ENCODE measurements around the gene IST1.

The IST1 gene

DNA sequence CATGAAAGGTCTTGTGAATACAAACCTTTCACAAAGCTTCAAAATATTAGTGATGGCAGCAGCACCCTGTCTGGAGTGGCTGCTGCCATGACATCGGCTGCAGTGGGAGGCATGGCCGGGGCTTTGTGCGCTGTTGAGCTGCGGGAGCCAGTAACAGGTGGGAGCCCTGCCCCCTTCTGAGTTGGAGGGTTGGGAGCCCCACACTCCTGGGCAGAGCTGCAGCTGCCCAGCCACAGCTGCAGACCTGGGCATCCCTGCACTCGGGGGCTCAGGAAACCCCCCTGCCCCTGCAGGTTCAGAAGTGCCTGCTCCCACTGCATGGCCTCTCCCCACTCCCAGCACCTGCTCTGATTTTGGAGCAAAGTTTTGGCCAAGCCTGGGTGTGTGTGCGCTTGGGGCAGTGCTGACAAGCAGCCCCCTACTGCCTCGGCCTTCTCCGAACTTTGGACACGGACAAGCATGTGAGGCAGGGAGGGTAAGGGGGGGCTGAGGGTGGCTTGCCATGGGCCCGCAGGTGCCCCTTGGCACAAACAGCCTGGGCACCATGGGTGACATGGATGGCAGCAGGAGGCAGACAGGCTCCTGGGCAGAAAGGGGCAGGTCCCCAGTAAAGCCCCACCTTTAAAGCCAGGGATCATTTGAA lies 42.7 kb downstream of the IST1 start:
- H3K4me3 Mint-ChIP-seq, result no peak overlapping the region
- peaks cover 3% of the 10 kb centered on the region for H3K36me3 Mint-ChIP-seq (ENCODE audit: low read depth)
- no peaks in the 10 kb centered on the region for H3K27me3 Mint-ChIP-seq (ENCODE audit: low read depth)
- DNase-seq (ENCODE audit: low spot score), result no peak
- no peaks in the 10 kb centered on the region for H3K4me1 Mint-ChIP-seq (ENCODE audit: low read depth)
- H3K27ac Mint-ChIP-seq, result no peak overlapping the region
- H3K9me3 Mint-ChIP-seq, result no peaks in the 10 kb centered on the region

DNA sequence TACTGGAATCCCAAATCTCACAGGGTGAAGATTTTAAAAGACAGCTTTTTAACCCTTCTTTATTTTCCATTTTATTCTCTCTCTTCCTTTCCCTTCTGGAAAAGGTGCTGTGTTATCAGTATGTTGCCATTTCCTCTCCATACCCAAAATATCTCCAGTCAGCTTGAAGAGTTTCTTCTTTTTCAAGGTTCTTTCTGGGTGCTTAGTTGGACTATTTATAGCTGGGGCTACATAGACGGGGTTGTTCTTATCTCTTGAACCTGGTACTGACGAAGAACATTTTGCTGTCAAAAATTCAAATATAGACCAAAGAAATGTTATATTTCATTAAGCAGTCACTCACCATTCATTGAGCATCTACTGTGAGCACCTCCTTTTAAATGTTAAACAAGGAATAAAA lies 48.6 kb downstream of the IST1 start:
- Mint-ChIP-seq H3K4me1 (ENCODE audit: low read depth) (no peaks in the 10 kb centered on the region), H3K27ac (no peak overlapping the region), H3K36me3 (ENCODE audit: low read depth) (no peaks in the 10 kb centered on the region), H3K9me3 (no peaks in the 10 kb centered on the region), H3K4me3 (no peak overlapping the region), H3K27me3 (ENCODE audit: low read depth) (peaks cover 3% of the 10 kb centered on the region)
- no peak for DNase-seq (ENCODE audit: low spot score)

DNA sequence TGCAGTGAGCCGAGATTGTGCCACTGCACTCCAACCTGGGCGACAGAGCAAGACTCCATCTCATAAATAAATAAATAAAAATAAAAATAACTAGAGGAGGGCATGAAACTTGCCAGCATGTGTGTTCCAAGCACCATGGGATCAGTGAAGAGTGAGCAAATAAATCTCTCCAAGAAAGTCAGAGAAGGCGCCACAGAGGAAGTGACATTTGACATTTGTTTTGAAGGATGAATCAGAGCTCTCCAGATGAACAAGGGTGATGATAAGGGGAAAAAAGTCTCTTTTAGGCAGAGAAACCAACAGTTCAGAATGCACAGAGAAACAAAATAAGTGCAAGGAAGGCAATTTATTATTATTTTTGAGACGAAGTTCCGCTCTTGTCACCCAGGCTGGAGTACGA lies 50.3 kb downstream of the IST1 start:
- no peaks in the 10 kb centered on the region for H3K4me1 Mint-ChIP-seq (ENCODE audit: low read depth)

DNA sequence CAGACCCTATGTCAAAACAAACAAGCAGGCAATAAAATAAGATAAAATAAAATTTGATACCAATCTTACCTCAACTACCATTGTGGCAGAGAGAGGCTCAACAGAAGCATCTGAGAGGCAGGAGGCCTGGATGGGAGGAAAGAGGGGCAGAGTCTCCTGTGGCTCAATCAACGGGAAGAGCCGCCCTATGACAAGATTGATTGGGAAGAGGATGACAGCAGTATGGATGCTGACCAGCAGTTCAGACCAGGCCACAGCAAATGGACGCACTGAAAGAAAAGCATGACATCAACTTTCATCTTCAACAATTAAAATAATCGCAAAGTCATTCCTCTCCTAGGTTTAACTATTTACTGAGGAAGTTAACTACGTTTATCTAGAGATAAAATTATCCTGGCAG lies 57.5 kb downstream of the IST1 start:
- Mint-ChIP-seq H3K27me3 (ENCODE audit: low read depth) (no peaks in the 10 kb centered on the region), H3K27ac (no peak overlapping the region), H3K4me3 (no peak overlapping the region), H3K9me3 (no peaks in the 10 kb centered on the region), H3K36me3 (ENCODE audit: low read depth) (peaks cover 2% of the 10 kb centered on the region), H3K4me1 (ENCODE audit: low read depth) (peaks cover 22% of the 10 kb centered on the region)
- no peak for DNase-seq (ENCODE audit: low spot score)

More for the DNA sequence above, 50.3 kb downstream of the IST1 start:
- H3K9me3 Mint-ChIP-seq, result no peaks in the 10 kb centered on the region
- H3K27me3 Mint-ChIP-seq (ENCODE audit: low read depth), result peaks cover 3% of the 10 kb centered on the region
- no peak for DNase-seq (ENCODE audit: low spot score)
- H3K27ac Mint-ChIP-seq, result no peak overlapping the region
- H3K36me3 Mint-ChIP-seq (ENCODE audit: low read depth), result no peaks in the 10 kb centered on the region
- no peak overlapping the region for H3K4me3 Mint-ChIP-seq

DNA sequence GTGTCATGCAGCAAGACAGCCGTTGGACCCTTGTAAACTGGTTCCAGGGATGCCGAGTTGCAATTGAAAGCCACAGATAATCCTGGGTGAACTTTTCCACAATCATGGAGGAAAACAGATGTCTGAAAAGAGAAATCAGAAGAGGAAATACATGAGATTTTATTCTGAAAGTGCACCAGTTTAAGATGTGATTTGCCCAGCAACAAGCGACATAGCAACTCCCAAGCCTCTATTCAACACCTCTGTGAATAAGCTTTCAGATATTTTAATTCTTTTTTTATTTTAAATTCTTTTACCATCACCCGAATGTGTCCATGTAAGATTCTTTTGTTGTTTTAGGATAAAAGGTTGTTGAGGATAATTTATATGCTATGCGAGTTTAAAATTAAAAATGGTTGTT lies 58.8 kb downstream of the IST1 start:
- H3K27me3 Mint-ChIP-seq (ENCODE audit: low read depth), result no peaks in the 10 kb centered on the region
- no peak for DNase-seq (ENCODE audit: low spot score)
- H3K9me3 Mint-ChIP-seq, result no peaks in the 10 kb centered on the region
- H3K4me1 Mint-ChIP-seq (ENCODE audit: low read depth), result peaks cover 22% of the 10 kb centered on the region
- no peak overlapping the region for H3K27ac Mint-ChIP-seq
- H3K36me3 Mint-ChIP-seq (ENCODE audit: low read depth), result peaks cover 2% of the 10 kb centered on the region
- H3K4me3 Mint-ChIP-seq, result no peak overlapping the region

DNA sequence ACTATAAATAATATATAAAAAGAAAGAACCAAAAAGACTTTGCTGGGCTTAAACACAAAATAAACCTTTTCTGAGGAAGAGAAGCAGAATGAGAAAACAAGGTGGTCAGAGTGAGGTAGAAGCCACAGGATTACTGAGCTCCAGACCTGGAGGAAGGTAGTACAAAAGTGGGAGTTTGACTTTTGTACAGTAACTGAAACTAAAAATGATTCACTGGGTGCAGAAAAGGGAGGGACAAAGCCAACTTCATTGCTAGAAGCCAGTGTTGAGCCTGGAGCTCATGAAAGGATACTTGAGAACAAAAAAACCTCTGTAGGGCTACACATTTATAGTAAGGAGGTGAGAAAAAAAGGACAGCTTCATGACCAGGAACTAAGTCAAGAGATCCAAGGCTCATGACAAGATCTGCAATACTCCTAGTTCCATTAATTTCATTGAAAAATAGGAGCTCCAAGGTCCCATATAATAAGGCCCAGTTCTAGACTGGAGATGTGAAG lies 59.4 kb downstream of the IST1 start:
- H3K36me3 Mint-ChIP-seq (ENCODE audit: low read depth), result peaks cover 2% of the 10 kb centered on the region
- H3K4me1 Mint-ChIP-seq (ENCODE audit: low read depth), result peaks cover 22% of the 10 kb centered on the region
- peak overlapping the region; percentile 71 for H3K27ac Mint-ChIP-seq
- H3K27me3 Mint-ChIP-seq (ENCODE audit: low read depth), result peaks cover 3% of the 10 kb centered on the region
- DNase-seq (ENCODE audit: low spot score), result no peak
- H3K9me3 Mint-ChIP-seq, result no peaks in the 10 kb centered on the region
- H3K4me3 Mint-ChIP-seq, result peak overlapping the region; percentile 21

DNA sequence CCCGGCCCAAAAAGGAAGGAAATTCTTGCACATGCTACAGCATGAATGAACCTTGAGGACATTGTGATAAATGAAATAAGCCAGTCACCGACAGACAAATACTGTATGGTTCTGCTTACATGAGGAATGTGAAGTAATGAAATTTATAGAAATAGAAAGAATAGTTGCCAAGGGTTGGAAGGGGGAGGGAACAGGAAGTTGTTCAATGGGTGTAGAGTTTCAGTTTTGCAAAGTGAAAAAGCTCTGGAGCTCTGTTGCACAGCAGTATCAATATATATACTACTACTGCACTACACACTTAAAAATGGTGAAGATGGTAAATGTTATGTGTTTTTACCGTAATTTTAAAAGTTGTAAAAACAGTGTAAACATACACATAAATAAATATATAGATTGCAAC lies 61.2 kb downstream of the IST1 start:
- Mint-ChIP-seq H3K36me3 (ENCODE audit: low read depth) (peaks cover 2% of the 10 kb centered on the region), H3K9me3 (no peaks in the 10 kb centered on the region), H3K4me3 (peak overlapping the region; percentile 58), H3K27me3 (ENCODE audit: low read depth) (peaks cover 6% of the 10 kb centered on the region), H3K4me1 (ENCODE audit: low read depth) (peaks cover 22% of the 10 kb centered on the region), H3K27ac (peak overlapping the region; percentile 37)
- no peak for DNase-seq (ENCODE audit: low spot score)

DNA sequence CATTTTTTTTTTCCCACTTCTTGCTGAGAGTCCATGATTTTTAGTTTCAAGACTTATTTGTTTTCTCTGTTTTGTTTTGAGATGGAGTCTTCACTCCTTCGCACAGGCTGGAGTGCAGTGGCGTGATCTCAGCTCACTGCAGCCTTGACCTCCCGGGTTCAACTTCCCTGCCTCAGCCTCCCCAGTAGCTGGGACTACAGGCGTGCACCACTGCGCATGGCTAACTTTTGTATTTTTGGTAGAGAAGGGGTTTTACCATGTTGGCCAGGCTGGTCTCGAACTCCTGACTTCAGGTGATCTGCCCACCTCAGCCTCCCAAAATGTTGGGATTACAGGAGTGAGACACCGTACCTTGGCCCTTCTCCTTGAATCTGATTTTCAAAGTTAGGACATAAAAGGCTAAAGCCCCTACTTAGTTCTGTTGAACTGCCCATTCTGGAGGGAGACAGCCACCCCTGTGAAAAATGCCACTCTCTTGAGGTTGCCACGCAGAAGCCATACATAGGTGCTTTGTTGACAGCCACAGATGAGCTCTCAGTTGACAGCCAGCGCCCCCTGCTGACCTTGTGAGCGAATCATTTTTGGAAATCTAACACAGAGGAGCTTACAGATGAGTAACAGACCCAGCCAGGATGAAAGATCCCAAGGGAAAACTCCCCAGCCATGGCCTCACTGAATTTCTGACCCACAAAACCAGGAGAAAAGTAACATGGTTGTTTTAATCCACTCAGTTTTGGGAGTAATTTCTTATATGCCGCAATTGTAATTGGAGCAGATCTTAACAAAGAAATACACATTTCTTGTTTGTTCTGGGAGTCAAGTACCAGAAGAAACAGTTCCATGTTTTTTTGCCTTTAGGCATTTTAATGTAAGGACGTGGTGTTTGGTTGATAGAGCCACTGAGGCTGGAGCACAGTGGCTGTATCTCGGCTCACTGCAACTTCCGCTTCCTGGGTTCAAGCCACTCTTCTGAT lies 66.0 kb downstream of the IST1 start:
- Mint-ChIP-seq H3K27ac (no peak overlapping the region), H3K27me3 (ENCODE audit: low read depth) (peaks cover 7% of the 10 kb centered on the region), H3K4me1 (ENCODE audit: low read depth) (peaks cover 16% of the 10 kb centered on the region), H3K36me3 (ENCODE audit: low read depth) (no peaks in the 10 kb centered on the region), H3K4me3 (no peak overlapping the region), H3K9me3 (no peaks in the 10 kb centered on the region)
- peak; percentile 70 for DNase-seq (ENCODE audit: low spot score)

DNA sequence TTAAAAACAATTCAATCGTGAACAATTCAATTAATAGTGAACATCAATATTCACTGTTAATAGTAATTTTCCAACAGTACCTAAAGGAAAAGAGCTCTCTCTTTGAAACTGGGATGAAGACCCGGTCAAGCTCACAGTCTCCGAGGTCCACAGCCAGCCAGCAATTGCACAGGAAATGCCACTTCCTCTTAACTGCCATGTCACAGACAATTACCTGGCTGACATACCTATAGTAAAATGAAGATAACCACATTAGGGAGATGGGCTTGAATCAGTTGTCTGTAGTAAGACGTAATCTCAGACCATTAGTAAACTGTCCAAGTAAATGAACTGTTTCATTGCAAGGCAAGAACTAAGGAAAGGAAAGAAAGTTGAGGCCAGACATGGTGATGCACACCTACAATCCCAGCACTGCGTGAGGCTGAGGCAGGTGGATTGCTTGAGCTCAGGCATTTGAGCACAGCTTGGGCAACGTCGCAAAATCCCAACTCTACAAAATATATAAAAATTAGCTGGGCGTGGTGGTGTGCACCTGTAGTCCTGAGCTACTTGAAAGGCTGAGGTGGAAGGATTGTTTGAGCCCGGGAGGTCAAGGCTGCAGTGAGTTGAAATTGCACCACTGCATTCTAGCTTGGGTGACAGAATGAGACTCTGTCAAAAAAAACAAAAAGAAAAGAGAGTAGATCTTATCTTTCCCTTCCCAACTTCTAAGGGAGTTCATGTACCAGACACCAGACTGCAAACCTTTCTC lies 68.0 kb downstream of the IST1 start:
- Mint-ChIP-seq H3K36me3 (ENCODE audit: low read depth) (no peaks in the 10 kb centered on the region), H3K27me3 (ENCODE audit: low read depth) (peaks cover 10% of the 10 kb centered on the region), H3K4me1 (ENCODE audit: low read depth) (peaks cover 8% of the 10 kb centered on the region), H3K27ac (no peak overlapping the region), H3K4me3 (no peak overlapping the region), H3K9me3 (no peaks in the 10 kb centered on the region)
- no peak for DNase-seq (ENCODE audit: low spot score)

DNA sequence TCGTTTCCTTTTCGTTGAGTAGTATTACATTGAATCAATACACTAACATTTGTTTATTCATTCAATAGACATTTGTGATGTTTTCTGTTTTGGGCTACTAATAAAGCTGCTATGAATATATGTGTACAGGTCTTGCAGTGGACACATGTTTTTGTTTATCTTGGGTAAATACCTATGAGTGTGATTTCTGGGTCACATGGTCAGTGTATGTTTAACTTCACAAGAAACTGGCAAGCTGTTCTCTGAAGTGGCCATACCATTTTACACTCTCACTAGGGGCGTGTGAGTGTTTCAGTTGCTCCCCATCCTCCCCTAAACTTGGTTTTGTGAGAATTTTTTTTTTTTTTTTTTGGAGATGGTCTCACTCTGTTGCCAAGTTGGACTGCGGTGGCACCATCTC lies 69.9 kb downstream of the IST1 start:
- peaks cover 8% of the 10 kb centered on the region for H3K4me1 Mint-ChIP-seq (ENCODE audit: low read depth)
- H3K9me3 Mint-ChIP-seq, result no peaks in the 10 kb centered on the region
- peaks cover 4% of the 10 kb centered on the region for H3K27me3 Mint-ChIP-seq (ENCODE audit: low read depth)
- DNase-seq (ENCODE audit: low spot score), result no peak
- H3K36me3 Mint-ChIP-seq (ENCODE audit: low read depth), result no peaks in the 10 kb centered on the region
- no peak overlapping the region for H3K4me3 Mint-ChIP-seq
- no peak overlapping the region for H3K27ac Mint-ChIP-seq

DNA sequence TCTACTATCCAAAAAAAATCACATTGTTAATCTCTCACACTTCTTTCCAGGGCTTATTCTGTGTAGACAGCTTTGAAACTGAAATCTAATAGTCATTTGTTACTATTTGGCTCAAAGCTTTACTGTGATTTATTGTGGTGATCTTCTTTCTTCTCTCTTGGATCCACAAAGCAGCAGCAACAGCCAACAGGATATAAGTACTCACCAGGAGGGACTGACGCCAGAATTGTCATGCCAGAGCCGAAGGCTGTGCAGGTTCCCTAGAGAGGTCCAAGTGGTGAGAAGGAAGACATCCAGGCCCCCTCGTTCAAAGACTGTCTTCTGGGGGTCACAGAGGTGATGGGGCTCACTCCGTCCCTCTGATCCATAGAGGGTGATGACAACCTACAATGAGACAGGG lies 71.6 kb downstream of the IST1 start:
- Mint-ChIP-seq H3K27me3 (ENCODE audit: low read depth) (peaks cover 4% of the 10 kb centered on the region), H3K36me3 (ENCODE audit: low read depth) (no peaks in the 10 kb centered on the region), H3K9me3 (no peaks in the 10 kb centered on the region), H3K4me1 (ENCODE audit: low read depth) (peaks cover 8% of the 10 kb centered on the region), H3K27ac (no peak overlapping the region), H3K4me3 (no peak overlapping the region)
- DNase-seq (ENCODE audit: low spot score), result no peak

DNA sequence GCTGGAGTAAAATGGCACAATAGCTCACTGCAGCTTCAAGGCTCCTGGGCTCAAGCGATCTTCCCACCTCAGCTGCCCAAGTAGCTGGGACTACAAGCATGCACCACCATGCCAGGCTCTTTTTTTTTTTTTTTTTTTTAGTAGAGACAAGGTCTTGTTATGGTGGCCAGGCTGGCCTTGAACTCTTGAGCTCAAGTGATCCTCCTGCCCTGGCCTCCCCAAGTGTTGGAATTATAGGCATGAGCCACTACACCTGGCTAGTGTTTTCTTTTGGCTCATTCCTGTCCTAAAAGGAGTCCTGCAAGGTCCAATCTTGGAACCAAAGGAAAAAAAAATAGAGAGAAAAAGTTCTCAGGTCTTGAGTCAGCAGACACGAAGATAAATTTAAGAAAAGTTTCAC lies 74.0 kb downstream of the IST1 start:
- peaks cover 4% of the 10 kb centered on the region for H3K27me3 Mint-ChIP-seq (ENCODE audit: low read depth)
- H3K36me3 Mint-ChIP-seq (ENCODE audit: low read depth), result no peaks in the 10 kb centered on the region
- no peak overlapping the region for H3K4me3 Mint-ChIP-seq
- DNase-seq (ENCODE audit: low spot score), result no peak
- H3K4me1 Mint-ChIP-seq (ENCODE audit: low read depth), result no peaks in the 10 kb centered on the region
- H3K9me3 Mint-ChIP-seq, result no peaks in the 10 kb centered on the region
- no peak overlapping the region for H3K27ac Mint-ChIP-seq

DNA sequence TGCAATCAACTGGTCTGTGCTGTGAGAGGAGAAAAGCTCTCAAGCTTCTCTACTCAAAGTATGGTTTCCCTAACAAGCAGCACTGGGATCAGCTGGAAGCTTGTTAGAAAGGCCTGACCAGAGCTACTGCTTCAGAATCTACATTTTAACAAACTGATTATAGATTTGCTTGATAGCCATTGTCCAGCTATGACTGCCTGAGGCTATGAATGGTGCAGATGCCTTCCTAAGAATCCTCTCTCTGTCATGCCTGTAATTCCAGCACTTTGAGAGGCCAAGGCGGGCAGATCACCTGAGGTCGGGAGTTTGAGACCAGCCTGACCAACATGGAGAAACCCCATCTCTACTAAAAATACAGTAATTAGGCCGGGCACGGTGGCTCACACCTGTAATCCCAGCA lies 76.2 kb downstream of the IST1 start:
- H3K9me3 Mint-ChIP-seq, result no peaks in the 10 kb centered on the region
- no peak overlapping the region for H3K27ac Mint-ChIP-seq
- H3K36me3 Mint-ChIP-seq (ENCODE audit: low read depth), result no peaks in the 10 kb centered on the region
- no peak overlapping the region for H3K4me3 Mint-ChIP-seq
- peaks cover 3% of the 10 kb centered on the region for H3K27me3 Mint-ChIP-seq (ENCODE audit: low read depth)
- no peak for DNase-seq (ENCODE audit: low spot score)
- no peaks in the 10 kb centered on the region for H3K4me1 Mint-ChIP-seq (ENCODE audit: low read depth)

DNA sequence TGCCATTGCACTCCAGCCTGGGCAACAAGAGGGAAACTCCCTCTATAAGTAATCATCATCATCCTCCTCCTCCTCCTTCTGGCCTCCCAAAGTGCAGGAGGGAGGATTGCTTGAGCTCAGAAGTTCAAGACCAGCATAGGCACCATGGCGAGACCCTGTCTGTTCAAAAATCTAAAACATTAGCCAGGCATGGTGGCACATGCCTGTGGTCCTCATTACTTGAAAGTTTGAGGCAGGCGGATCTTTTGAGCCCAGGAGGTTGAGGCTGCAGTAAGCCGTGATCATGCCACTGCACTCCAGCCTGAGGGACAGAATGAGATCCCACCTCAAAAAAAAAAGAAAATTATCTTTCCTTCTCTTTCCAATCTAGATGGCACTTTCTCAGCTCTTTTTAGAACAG lies 77.0 kb downstream of the IST1 start:
- H3K27me3 Mint-ChIP-seq (ENCODE audit: low read depth), result peaks cover 3% of the 10 kb centered on the region
- DNase-seq (ENCODE audit: low spot score), result no peak
- no peaks in the 10 kb centered on the region for H3K36me3 Mint-ChIP-seq (ENCODE audit: low read depth)
- no peaks in the 10 kb centered on the region for H3K4me1 Mint-ChIP-seq (ENCODE audit: low read depth)
- H3K27ac Mint-ChIP-seq, result no peak overlapping the region
- H3K9me3 Mint-ChIP-seq, result no peaks in the 10 kb centered on the region
- no peak overlapping the region for H3K4me3 Mint-ChIP-seq
